Kasumi-1 (cell line): ENCODE data around the gene KIF23.
"Not testable (repeated sequence)": the region's sequence is repeated elsewhere in the genome, so short reads cannot be mapped to it uniquely, and the experiment has no call there.

Experiments
- DNase-seq, 2 experiments: peaks; one replicate each; lab custom pipeline; 2025; lab: John Stamatoyannopoulos, UW

KIF23 gene

DNA sequence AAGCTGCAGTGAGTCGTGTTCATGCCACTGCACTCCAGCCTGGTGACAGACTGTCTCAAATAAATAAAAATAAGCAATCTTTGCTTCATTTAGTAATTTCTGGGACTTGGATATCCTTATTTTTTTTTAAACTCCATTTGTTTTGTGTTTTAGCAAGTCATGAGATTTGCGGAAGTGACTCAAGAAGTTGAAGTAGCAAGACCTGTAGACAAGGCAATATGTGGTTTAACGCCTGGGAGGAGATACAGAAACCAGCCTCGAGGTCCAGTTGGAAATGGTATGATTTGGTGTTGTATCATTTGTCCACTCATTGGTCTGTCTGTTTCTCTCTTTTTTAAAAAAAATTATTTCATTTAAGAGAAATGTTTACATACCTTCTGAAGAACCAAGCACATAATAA lies 21.8 kb downstream of the KIF23 start:
- DNase-seq, result no peak

DNA sequence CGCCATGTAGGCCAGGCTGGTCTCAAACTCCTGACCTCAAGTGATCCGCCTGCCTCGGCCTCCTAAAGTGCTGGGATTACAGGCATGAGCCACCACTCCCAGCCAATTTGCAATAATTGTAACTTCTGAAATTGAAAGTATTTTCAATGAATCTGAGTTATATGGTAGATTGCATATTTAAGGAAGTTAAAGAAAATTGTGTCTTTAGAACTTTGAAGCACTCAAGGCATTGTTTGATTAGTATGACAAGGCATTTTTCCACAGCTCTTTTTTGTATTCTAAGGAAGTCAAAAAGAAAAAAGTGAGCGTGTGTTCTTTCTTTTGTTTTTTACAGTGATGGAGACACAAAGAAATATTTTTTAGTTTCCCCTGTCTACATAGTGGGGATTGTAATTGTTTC lies 22.8 kb downstream of the KIF23 start:
- no peak for DNase-seq

DNA sequence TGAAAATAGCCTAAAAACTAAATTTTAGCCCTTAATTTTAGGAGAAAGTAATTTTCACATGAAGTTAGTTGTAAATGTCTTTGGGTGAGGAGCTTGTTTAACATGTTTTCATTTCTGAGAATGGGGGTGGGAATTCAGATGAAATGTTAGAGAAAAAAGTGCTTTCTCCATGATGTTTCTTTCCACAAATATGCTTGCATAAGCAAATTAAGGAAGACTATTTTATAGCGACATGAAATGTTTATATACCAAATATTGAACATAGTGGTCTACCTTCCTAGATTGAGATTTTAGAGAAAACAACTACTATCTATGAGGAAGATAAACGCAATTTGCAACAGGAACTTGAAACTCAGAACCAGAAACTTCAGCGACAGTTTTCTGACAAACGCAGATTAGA lies 25.5 kb downstream of the KIF23 start:
- no peak for DNase-seq

DNA sequence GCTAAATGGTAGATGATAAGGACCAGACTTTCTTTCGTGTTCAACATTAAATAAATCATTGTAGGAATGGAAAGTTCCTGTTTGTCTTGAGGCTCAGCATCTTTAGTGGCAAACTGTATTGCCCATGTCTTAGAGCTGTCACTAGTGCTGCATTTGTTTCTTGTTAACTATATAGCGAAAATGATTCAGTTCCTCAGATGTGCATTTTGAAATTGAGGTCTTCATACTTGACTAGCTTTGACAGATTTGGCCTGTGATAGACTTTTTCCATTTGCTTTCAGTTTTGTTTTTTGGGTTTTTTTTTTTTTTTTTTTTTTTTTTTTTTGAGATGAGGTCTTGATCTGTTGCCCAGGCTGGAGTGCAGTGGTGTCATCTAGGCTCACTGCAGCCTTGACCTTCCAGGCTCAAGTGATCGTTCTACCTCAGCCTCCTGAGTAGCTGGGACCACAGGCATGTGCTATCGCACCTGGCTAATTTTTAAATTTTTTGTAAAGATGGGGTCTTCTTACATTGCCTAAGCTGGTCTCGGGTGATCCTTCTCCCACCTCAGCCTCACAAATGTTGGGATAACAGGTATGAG lies 29.0 kb downstream of the KIF23 start:
- DNase-seq, result no peak

DNA sequence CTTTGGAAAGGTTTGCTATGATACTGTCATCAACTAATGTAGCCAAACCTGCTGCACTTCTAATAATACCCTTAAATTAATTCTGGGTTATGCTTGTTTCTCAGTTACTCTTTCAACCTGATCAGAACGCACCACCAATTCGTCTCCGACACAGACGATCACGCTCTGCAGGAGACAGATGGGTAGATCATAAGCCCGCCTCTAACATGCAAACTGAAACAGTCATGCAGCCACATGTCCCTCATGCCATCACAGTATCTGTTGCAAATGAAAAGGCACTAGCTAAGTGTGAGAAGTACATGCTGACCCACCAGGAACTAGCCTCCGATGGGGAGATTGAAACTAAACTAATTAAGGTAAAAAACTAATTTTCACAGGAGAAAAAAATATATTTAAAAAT lies 30.5 kb downstream of the KIF23 start:
- DNase-seq, result no peak

DNA sequence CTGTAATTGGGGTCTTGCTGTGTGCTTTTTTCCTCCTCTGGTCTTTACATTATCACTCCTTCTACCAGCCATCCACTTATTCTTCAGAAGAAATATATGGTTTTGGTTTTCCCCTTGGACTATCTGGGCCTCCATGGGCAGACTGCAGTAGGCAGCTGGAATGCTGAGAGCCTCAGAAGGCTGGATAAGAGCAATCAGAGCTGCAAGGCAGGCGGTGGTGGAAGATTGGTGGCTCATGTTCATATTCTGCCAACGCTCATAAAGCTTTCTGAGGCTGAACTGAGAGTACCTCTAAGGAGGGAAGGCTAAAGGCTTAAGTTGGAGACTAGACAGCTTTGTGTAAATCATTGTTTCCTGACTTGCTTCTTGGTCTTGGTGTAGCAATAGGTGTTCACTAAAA lies 32.8 kb downstream of the KIF23 start:
- no peak for DNase-seq

DNA sequence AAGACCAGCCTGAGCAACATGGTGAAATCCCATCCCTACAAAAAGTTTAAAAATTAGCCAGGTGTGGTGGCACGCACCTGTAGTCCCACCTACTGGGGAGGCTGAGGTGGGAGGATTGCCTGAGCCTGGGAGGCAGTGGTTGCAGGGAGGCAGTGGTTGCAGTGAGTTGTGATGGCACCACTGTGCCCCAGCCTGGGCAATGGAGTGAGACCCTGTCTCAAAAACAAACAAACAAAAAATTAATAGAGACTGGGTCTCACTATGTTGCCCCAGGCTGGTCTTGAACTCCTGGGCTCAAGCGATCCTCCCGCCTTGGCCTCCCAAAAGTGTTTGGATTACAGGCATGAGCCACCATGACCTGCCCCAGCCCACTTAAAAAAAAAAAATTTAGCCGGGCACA lies 36.1 kb downstream of the KIF23 start:
- not testable (repeated sequence) for DNase-seq

DNA sequence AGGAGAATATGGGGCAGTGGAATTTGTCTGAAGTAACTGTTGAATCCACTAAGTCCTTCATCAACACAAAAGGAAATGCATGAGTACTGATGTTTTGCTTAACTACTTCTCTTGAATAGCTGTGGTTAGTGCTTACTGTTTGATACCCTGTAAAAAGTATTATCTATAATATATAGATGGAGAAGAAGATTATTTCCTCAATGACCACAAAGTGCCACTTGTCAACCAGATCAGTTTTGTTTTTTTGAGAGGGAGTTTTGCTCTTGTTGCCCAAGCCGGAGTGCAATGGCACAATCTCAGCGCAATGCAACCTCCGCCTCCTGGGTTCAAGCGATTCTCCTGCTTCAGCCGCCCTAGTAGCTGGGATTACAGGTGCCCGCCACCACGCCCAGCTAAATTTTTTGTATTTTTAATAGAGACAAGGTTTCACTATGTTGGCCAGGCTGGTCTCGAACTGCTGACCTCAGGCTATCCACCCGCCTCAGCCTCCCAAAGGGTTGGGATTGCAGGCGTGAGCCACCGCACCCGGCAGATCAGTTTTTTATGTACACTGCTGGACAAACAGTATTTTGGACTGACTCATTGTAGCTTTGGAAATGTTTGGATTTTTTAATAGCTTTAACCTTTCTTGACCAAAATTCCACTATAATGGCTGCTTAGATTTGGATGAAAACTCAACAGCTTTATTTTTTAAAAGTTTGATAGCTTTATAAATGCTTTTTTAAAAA lies 37.0 kb downstream of the KIF23 start:
- DNase-seq, result no peak

DNA sequence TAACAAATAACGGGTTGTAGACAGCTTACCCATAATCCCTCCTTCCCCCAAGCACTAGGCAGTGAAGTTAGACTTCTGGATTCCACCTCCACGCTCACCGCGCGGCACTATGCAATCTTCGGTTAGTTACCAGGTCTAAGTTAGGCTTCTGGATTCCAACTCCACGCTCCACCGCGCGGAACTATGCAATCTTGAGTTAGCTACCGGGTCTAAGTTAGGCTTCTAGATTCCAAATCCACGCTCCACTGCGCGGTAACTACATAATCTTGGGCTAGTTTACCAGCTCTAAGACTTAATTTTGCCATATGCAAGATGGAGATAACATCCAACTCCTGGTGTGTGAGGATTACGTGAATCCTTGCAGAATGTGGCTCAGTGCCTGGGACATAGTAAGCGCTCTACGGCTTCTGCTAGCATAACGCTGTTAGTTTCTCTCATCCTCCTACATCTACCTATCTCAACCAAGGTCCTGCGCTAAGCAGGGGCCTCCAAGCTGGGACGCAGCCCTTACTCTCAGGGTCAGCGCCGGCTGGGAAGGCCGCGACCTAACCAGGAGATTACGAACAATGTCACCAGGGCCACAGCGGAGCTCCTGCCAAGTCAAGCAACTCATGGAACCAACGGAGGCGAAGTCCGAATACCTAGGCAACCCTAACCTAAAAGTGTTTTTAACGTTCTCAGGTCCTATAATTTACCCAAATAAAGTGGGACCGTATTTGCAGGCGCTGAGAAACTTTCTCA lies 38.0 kb downstream of the KIF23 start:
- peak; percentile 63 to 77 for DNase-seq

DNA sequence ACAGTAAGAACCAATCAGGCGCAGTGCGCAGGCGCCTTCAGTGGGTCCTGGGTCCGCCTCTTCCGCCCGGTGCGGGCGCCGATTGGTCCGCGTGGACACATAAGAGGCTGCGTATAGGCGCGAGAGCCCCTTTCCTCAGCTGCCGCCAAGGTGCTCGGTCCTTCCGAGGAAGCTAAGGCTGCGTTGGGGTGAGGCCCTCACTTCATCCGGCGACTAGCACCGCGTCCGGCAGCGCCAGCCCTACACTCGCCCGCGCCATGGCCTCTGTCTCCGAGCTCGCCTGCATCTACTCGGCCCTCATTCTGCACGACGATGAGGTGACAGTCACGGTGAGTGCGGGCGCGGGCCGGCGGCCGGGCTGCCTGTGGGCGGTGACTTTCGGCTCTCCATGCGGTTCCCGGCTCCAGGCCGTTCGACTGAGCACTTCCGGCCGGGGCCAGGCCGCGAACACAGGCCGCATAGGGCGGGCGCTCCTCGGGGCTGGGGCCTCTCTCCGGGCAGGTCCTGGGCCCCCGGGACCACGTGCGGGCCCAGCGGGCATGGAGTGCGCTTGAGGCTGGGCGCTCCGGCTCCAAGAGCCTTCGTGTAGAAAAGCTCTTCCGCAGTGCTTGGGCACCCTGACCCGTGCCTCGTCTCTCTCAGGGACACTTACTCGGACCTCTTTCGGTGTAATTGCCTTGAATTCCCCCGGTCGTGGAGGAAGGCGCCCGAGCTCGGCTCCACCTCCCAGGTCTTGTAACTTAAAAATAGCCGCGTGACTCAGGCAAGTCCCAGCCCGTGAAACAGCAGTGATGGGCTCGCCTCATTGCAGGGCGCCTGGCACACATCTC lies 38.8 kb downstream of the KIF23 start, which contains the start of gene RPLP1:
Gene RPLP1 (plus strand): TSS at position 127 of the 830 bp plus-strand sequence. CDS start 131 bp downstream, at position 258.
- DNase-seq, result peak; percentile 90 to 93

DNA sequence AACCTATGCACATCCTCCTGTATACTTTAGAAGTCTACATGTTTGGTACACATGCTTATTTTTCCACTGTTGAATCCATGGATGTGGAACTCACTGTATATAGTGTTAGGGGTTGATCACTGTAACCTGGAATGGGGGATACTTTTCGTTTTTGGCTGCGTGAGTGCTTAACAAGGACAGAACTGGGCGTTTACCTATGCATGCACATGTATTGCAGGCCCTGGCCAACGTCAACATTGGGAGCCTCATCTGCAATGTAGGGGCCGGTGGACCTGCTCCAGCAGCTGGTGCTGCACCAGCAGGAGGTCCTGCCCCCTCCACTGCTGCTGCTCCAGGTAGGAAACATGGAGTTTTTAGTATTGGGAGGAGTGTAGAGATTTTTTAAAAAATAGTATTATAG lies 40.8 kb downstream of the KIF23 start:
- DNase-seq, result no peak

DNA sequence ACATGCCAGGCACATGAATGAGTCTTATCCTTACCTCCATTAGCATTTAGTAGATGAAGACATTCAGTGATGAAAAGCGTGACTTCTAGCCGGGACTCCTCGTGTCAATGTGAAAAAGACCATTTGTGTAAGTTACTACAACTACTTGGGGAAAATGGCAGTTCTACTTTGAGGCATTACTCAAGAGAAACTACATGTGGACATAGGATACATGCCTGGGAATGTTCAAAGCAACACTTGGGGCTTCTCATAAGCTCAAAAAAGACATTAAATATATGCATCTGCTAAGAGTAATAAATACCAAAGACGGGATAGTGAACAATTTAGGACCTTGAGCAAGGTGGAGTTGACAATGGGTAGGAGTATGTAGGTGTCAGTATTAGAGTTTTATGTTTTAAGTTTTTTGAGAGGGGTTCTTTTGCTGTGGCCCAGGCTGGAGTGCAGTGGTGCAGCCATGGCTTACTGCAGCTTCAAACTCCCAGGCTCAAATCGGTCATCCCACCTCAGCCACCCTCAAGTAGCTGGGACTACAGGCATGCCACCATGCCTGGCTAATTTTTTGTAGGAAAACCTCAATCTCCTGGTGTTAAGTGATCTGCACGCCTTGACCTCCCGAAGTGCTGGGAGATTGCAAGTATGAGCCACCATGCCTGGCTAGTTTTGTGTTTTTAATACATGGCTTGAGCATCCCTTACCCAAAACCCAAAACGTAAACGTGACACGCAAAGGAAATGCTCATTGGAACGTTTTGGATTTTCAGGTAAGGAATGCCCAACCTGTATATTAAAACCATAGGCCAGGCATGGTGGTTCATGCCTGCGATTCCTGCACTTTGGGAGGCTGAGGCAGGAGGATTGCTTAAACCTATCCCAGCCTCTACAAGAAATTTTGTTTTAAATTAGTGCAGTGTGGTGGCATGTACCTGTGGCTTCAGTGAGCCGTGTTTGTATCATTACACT lies 42.3 kb downstream of the KIF23 start:
- DNase-seq, result no peak

DNA sequence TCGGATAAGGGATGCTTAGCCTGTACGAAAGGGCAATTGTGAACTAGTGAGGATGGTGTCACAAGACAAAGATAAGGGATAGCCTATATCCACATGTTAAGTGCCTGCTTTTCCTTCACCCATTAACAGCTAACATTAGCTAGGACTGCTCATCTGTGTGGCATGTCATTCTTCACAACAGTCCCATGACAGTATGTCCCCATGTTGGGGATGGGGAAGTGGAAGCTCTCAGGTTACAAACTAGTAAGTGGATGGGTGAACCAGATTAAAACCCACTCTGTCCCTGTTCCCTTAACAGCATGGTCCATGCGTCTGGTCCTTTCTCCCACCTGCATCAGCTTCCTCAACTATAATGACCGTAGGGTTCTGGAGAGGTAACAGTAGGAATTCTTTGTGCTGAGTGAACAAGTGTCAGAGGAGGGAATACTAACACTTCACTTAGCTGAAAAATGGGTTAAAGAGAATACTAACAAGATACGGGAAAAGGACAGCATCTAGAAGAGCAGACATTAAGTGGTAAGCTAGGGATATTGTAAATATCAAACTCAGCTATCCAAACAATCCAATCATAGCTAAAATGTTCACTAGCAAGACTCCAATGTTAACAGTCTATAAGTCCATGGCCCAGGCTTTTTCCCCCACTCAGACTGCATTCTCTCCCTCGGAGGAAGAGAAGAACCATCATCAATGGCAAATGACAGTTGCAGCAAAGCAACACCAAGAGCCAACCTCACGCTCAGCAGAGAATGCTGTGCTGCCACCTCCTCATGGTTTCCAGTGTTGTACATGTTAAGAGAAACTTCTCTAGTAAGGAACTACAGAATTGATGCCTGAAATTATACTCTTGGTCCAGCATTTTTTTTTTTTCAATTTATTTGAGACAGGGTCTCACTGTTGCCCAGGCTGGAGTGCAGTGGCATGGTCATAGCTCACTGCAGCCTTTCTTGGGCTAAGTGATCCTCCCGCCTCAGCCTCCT lies 43.4 kb downstream of the KIF23 start:
- DNase-seq, result peak; percentile 44 to 50

DNA sequence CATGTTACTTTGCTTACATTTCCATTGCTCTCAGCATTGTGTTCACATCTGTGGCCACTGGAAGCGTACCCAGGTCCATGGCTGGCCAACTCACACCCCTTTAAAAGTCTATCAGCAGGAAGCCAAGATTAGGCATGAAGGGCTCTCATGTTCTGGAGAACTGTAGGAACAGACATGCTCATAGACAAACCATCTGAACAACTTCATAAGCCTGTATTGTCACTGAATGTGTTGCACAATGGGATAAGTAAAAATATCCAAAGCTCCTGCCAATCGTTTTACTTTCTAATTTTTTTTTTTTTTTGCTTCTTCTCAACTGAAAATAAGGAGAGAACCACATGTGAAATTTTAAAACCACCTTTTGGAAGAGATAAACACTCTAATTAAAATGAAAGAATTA lies 44.9 kb downstream of the KIF23 start:
- DNase-seq, result no peak

DNA sequence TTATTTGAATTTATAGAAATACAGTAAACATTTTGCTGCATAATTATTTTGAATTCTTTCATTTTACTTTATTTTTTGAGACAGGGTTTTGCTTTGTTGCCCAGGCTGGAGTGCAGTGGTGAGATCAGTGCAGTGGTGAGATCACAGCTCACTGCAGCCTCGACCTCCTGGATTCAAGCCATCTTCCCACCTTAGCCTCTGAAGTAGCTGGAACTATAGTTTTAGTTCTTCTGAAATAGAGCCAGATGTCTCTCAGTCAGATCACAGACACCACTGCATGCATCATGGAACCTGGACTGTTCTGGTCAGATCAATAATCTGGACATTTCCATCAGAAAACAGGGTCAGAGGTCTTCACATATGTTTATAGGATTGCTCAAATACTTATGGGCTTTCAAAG lies 46.3 kb downstream of the KIF23 start:
- DNase-seq, result no peak

DNA sequence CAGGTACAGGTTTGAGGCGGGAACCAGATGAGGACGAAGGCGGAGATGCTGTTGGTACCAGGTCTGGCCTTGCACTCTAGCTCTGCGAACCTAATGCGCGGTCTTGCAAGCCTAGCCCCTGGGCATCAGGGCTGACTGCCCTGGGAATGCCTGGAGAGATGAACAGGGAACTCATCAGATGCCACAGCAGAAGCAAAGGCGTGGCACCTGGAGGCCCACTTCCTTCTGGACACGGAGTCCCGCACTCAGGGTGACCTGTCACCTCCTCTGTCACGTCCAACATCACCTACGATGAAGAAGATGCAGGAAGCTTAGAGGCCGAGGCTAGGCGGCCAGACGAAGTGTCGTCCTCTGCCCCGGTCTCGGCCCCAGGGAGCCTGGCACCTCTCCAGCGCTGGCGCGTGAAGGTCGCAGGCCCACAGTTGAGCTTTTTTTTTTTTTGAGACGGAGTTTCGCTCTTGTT lies 47.9 kb downstream of the KIF23 start:
- DNase-seq, result peak; percentile 6 to 19

DNA sequence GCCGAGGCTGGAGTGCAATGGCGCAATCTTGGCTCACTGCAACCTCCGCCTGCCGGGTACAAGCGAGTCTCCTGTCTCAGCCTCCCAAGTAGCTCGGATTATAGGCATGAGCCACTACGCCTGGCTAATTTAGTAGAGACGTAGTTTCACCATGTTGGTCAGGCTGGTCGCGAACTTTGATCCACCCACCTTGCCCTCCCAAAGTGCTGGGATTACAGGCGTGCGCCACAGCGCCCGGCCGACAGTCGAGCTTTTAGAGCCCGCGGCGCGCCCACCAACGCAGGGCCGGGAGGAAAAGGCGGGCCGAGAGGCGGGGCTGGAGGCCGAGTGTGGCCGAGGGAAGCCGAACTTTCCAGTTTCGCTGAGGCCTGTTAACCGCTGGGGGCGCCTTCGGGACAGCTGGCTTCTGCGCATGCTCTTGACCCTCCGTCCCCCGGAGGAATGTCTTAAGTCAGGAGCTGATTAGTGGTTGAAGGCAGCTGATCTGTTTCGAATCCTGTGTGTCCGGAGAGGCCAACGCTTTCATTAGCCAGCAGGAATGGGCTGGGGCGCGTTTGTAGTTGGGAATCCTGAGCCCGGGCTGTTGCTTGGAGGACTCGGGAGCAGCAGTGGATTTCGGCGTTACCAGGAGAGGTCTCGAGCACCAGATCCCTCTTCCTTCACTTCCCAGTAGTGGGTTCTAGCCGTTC lies 48.5 kb downstream of the KIF23 start:
- DNase-seq, result peak; percentile 91 to 93

DNA sequence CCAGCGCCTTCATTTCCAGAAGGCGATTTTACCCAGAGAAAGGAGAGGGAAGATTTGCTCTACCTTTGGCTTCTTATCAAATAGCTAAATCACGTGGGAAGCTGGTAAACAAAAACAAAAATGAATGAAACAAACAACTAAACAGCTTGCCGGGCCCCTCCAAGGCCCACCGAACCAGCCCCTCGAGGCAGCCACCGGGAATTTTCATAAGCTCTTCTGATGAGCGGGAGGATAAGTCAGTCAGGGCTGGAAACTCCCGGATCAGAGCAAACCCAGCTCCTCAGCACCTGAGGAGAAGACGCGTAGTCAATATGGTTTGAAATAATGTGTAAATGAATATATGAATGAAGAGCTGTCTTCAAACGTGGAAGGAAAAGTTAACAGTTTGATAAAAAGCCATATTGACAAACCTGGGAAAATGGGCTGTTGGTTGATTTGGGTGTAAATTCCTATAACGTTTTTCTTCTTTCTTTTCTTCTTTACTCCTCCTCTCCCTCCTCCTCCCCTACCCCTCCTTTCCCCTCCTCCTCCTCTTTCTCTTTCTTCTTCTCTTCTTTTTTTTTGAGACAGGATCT lies 49.1 kb downstream of the KIF23 start:
- DNase-seq, result no peak

DNA sequence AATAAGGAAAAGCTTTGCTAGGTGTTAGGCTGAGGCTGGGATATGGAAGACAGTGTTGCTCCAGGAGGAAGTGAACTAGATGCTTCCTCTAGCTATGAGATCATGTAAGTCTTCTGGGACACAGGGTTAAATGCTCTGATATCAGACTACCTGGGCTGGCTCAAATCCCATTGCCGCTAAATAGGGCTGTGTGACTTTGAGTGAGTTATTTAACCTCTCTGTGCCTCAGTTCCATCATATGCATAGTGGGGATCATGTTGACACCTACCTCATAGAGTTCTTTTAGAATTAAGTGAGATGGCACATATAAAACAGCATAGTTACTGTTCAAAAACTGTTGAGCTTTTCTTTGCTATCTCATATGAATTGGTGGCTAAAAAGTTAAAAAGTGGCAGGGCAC lies 51.1 kb downstream of the KIF23 start:
- DNase-seq, result no peak
